K562 (cell line): Measurements from ENCODE around the gene CCDC90B. TPM values are rescaled to one million over a fixed set of nuclear protein-coding genes. Genes with fewer than 3 reads are reported as not detected.

ENCODE experiments used
- ATF6 ChIP-seq: sonication (generic); formaldehyde crosslinking; IDR thresholded peaks from 2 replicates; pipeline ENCODE4 v1.4.0; 2020; ENCODE audit warnings: mild to moderate bottlenecking, missing genetic modification reagents
- BCLAF1 ChIP-seq, 2 experiments: fragments of 450-650 bp in 1 of 2; IDR thresholded peaks; 2 replicates each; pipeline ENCODE4 v1.6.1; 2011 to 2017; ENCODE audit warnings: low read depth in 2 of 2, antibody characterized with exemption in 1 of 2, borderline replicate concordance in 1 of 2, low read length in 1 of 2, mild to moderate bottlenecking in 1 of 2, mixed read lengths in 1 of 2; ENCODE audit not compliant: control insufficient read depth in 1 of 2
- CC2D1A ChIP-seq: fragments of 450-650 bp; IDR thresholded peaks from 2 replicates; pipeline ENCODE4 v1.6.1; 2017; ENCODE audit warnings: mild to moderate bottlenecking
- DDX20 ChIP-seq: fragments of 450-650 bp; IDR thresholded peaks from 2 replicates; pipeline ENCODE4 v1.6.1; 2016; ENCODE audit warnings: missing genetic modification characterization, low read depth, mild to moderate bottlenecking, missing compliant biosample characterization, moderate library complexity
- DPF2 ChIP-seq: fragments of 450-650 bp; IDR thresholded peaks from 2 replicates; pipeline ENCODE4 v1.6.1; 2016
- FOSL1 ChIP-seq: fragments of 200-800 bp; sonication (Bioruptor generic); conservative IDR thresholded peaks from 2 replicates; pipeline ENCODE4 v1.6.1; 2016; ENCODE audit warnings: missing genetic modification characterization, missing compliant biosample characterization
- FOXK1 ChIP-seq: sonication (generic); formaldehyde crosslinking; IDR thresholded peaks from 2 replicates; pipeline ENCODE4 v1.8.0; 2022; ENCODE audit warnings: missing genetic modification reagents, mild to moderate bottlenecking, borderline replicate concordance
- GTF2A2 ChIP-seq: IDR thresholded peaks from 2 replicates; pipeline ENCODE4 v1.6.1; 2016; ENCODE audit warnings: mild to moderate bottlenecking, missing genetic modification characterization, missing compliant biosample characterization
- JUNB ChIP-seq: fragments of 450-650 bp; formaldehyde crosslinking; conservative IDR thresholded peaks from 2 replicates; pipeline ENCODE4 v1.4.0; 2020; ENCODE audit warnings: mild to moderate bottlenecking
- MAFK ChIP-seq: IDR thresholded peaks from 2 replicates; pipeline ENCODE4 v1.6.1; 2011; ENCODE audit warnings: low read length, improper control_type of control experiment
- MCM5 ChIP-seq: fragments of 450-650 bp; IDR thresholded peaks from 2 replicates; pipeline ENCODE4 v1.6.1; 2016; ENCODE audit warnings: low read depth
- MIER1 ChIP-seq: fragments of 450-650 bp; IDR thresholded peaks from 2 replicates; pipeline ENCODE4 v1.6.1; 2016; ENCODE audit warnings: antibody characterized with exemption, mild to moderate bottlenecking, low read depth
- MTA3 ChIP-seq: fragments of 450-650 bp; formaldehyde crosslinking; IDR thresholded peaks from 2 replicates; pipeline ENCODE4 v1.6.1; 2017; ENCODE audit warnings: mild to moderate bottlenecking, borderline replicate concordance
- MYNN ChIP-seq, 2 experiments: sonication (generic); formaldehyde crosslinking in 1 of 2; IDR thresholded peaks; 2 replicates each; pipeline versions ENCODE4 v1.5.0 to v1.6.1; 2016 to 2020; ENCODE audit warnings: antibody characterized with exemption in 1 of 2, missing genetic modification reagents in 1 of 2
- OTX1 ChIP-seq: fragments of 450-650 bp; formaldehyde crosslinking; IDR thresholded peaks from 2 replicates; pipeline ENCODE4 v1.4.0; 2022; ENCODE audit warnings: mild to moderate bottlenecking
- PHB2 ChIP-seq: fragments of 450-650 bp; IDR thresholded peaks from 2 replicates; pipeline ENCODE4 v1.6.1; 2017; ENCODE audit warnings: low read depth
- TSHZ1 ChIP-seq: fragments of 250-450 bp; sonication (Bioruptor Pico); IDR thresholded peaks from 2 replicates; pipeline ENCODE4 v1.4.0; 2020; ENCODE audit warnings: mild to moderate bottlenecking, moderate library complexity
- ZFPM2 ChIP-seq: fragments of 250-450 bp; sonication (Bioruptor Pico); IDR thresholded peaks from 2 replicates; pipeline ENCODE4 v1.5.1; 2022; ENCODE audit warnings: mild to moderate bottlenecking
- ZFX ChIP-seq: sonication (generic); formaldehyde crosslinking; IDR thresholded peaks from 2 replicates; pipeline ENCODE4 v1.8.0; 2022; ENCODE audit warnings: mild to moderate bottlenecking, missing genetic modification reagents, moderate library complexity
- ZNF165 ChIP-seq: fragments of 250-450 bp; sonication (Bioruptor Pico); IDR thresholded peaks from 2 replicates; pipeline ENCODE4 v1.4.0; 2020; ENCODE audit warnings: borderline replicate concordance
- ZNF384 ChIP-seq: IDR thresholded peaks from 2 replicates; pipeline ENCODE4 v1.6.1; 2012; ENCODE audit warnings: low read depth, low read length, improper control_type of control experiment
- ZNF445 ChIP-seq: fragments of 250-450 bp; sonication (Bioruptor Pico); IDR thresholded peaks from 2 replicates; pipeline ENCODE4 v1.4.0; 2020; ENCODE audit warnings: low read depth, mild to moderate bottlenecking, moderate library complexity
- ZNF586 ChIP-seq: fragments of 450-650 bp; formaldehyde crosslinking; conservative IDR thresholded peaks from 2 replicates; pipeline ENCODE4 v1.4.0; 2020; ENCODE audit warnings: mild to moderate bottlenecking, moderate library complexity
- polyA plus RNA-seq, 8 experiments: library from polyadenylated mRNA; depleted of rRNA in 4 of 8; stranded (reverse) in 5 of 8; unstranded in 3 of 8; fragments of >200 nt; fragmentation: Nextera tagmentation in 2 of 8; fragmentation: Illumina TruSeq in 1 of 8; extraction: Ambion mirVana in 2 of 8; extraction: Trizol in 1 of 8; gene quantifications; 2 replicates each; pipeline versions ENCODE4 v1.2.1 to v1.2.3, GENCODE V29; 2011 to 2014; ENCODE audit warnings: inconsistent platforms in 1 of 8, missing spikeins in 1 of 8
- total RNA-seq, 7 experiments: library from RNA; depleted of rRNA in 6 of 7; stranded (reverse); fragments of >200 nt in 6 of 7; fragmentation: Illumina TruSeq in 2 of 7; extraction: Trizol in 2 of 7; gene quantifications; 2 replicates each; pipeline versions ENCODE4 v1.2.1 to v1.2.3, GENCODE V29; 2011 to 2021; ENCODE audit warnings: low replicate concordance in 1 of 7

CCDC90B gene
- total and polyA plus RNA-seq, 9 of the 15 experiments (the other 6 are each of a cell fraction or from before 2014, with no cell fraction given), result 26.6 to 63.6 (median 51.8) TPM

- TF ChIP-seq ZNF445 (CRISPR knock-in tag) (no peak), DPF2 (peak; percentile 77), MYNN (IDR thresholded peaks at IDR 0.05) (no peak), MYNN (CRISPR knock-in tag; IDR thresholded peaks at IDR 0.05) (no peak), PHB2 (no peak), MIER1 (no peak), OTX1 (no peak), CC2D1A (no peak), MTA3 (0 out of 2 replicates have a peak, but pooled peaks have one; percentile 16), DDX20 (no peak), ZNF165 (no peak), GTF2A2 (tag) (no peak), JUNB (CRISPR knock-in tag) (no peak), BCLAF1 (IDR thresholded peaks at IDR 0.05; ENCODE audit: borderline replicate concordance in 1 of 2, control insufficient read depth in 1 of 2, low read depth in 2 of 2, low read length in 1 of 2) (no peak), FOXK1 (CRISPR knock-in tag) (no peak), ZFPM2 (no peak), ZNF586 (CRISPR knock-in tag) (no peak), ATF6 (CRISPR knock-in tag) (no peak), ZFX (no peak), MCM5 (no peak), FOSL1 (tag) (no peak), TSHZ1 (no peak), ZNF384 (peak; percentile 96), MAFK (peak; percentile 64; the same call in 1 of the 2 replicates)
These were observed 1.5 kb upstream of the CCDC90B start (continued) for GRCh38 chr11:83287631-83288030.
